ENCODE results near the gene KIR2DL3.
"Not testable (repeated sequence)": the region's sequence is repeated elsewhere in the genome, so short reads cannot be mapped to it uniquely, and the experiment has no call there.

The KIR2DL3 gene

GRCh38 chr19:54709956-54710355 lies 28.4 kb upstream of the KIR2DL3 start:
- not testable (repeated sequence) for H3K79me2 ChIP-seq (ENCODE audit: control insufficient read depth, insufficient read depth, low read length, unreplicated experiment); H3K4me3 ChIP-seq (ENCODE audit: low read depth, low read length); H3K4me1 ChIP-seq (ENCODE audit: control insufficient read depth, insufficient read depth, low read length, unreplicated experiment); H3K36me3 ChIP-seq (ENCODE audit: insufficient read depth, low read length); H2AFZ ChIP-seq (ENCODE audit: low read length, unreplicated experiment); H3K27me3 ChIP-seq (ENCODE audit: insufficient read depth, low read length); H3K27ac ChIP-seq (ENCODE audit: low read depth, low read length)

GRCh38 chr19:54724142-54724541 lies 14.2 kb upstream of the KIR2DL3 start, which contains the start of gene KIR3DL3:
KIR3DL3 (plus strand) TSS chr19:54724442; CDS start chr19:54724497, 55 bp downstream.
- no peak within 1 kb of the TSS for H3K27ac ChIP-seq (ENCODE audit: low read depth, low read length)
- no peaks in the 10 kb centered on the region for H3K4me1 ChIP-seq (ENCODE audit: control insufficient read depth, insufficient read depth, low read length, unreplicated experiment)
- H3K36me3 ChIP-seq (ENCODE audit: insufficient read depth, low read length): no peaks in the 10 kb centered on the region
- no peaks in the 10 kb centered on the region for H3K27me3 ChIP-seq (ENCODE audit: insufficient read depth, low read length)
- no peak within 1 kb of the TSS for H2AFZ ChIP-seq (ENCODE audit: low read length, unreplicated experiment)
- no peak within 1 kb of the TSS for H3K4me3 ChIP-seq (ENCODE audit: low read depth, low read length)
- no peaks in the 10 kb centered on the region for H3K79me2 ChIP-seq (ENCODE audit: control insufficient read depth, insufficient read depth, low read length, unreplicated experiment)

GRCh38 chr19:54724644-54725043 lies 13.7 kb upstream of the KIR2DL3 start:
- no peak overlapping the region for H3K27ac ChIP-seq (ENCODE audit: low read depth, low read length)
- H3K36me3 ChIP-seq (ENCODE audit: insufficient read depth, low read length): no peaks in the 10 kb centered on the region
- H2AFZ ChIP-seq (ENCODE audit: low read length, unreplicated experiment): no peak overlapping the region
- H3K27me3 ChIP-seq (ENCODE audit: insufficient read depth, low read length): no peaks in the 10 kb centered on the region
- no peak overlapping the region for H3K4me3 ChIP-seq (ENCODE audit: low read depth, low read length)
- no peaks in the 10 kb centered on the region for H3K4me1 ChIP-seq (ENCODE audit: control insufficient read depth, insufficient read depth, low read length, unreplicated experiment)
- H3K79me2 ChIP-seq (ENCODE audit: control insufficient read depth, insufficient read depth, low read length, unreplicated experiment): no peaks in the 10 kb centered on the region

- Histone ChIP-seq H2AFZ (ENCODE audit: low read length, unreplicated experiment) (no peak overlapping the region), H3K36me3 (ENCODE audit: insufficient read depth, low read length) (no peaks in the 10 kb centered on the region), H3K4me1 (ENCODE audit: control insufficient read depth, insufficient read depth, low read length, unreplicated experiment) (no peaks in the 10 kb centered on the region), H3K79me2 (ENCODE audit: control insufficient read depth, insufficient read depth, low read length, unreplicated experiment) (no peaks in the 10 kb centered on the region), H3K27ac (ENCODE audit: low read depth, low read length) (no peak overlapping the region), H3K27me3 (ENCODE audit: insufficient read depth, low read length) (no peaks in the 10 kb centered on the region), H3K4me3 (ENCODE audit: low read depth, low read length) (no peak overlapping the region)
Measured at GRCh38 chr19:54725321-54725720, 13.0 kb upstream of the KIR2DL3 start.

- Histone ChIP-seq H3K79me2 (ENCODE audit: control insufficient read depth, insufficient read depth, low read length, unreplicated experiment) (no peaks in the 10 kb centered on the region), H3K27me3 (ENCODE audit: insufficient read depth, low read length) (no peaks in the 10 kb centered on the region), H3K4me1 (ENCODE audit: control insufficient read depth, insufficient read depth, low read length, unreplicated experiment) (no peaks in the 10 kb centered on the region), H2AFZ (ENCODE audit: low read length, unreplicated experiment) (no peak overlapping the region), H3K27ac (ENCODE audit: low read depth, low read length) (no peak overlapping the region), H3K4me3 (ENCODE audit: low read depth, low read length) (no peak overlapping the region), H3K36me3 (ENCODE audit: insufficient read depth, low read length) (no peaks in the 10 kb centered on the region)
Measured at GRCh38 chr19:54727562-54727961, 10.8 kb upstream of the KIR2DL3 start.

- Histone ChIP-seq H3K27me3 (ENCODE audit: insufficient read depth, low read length) (no peaks in the 10 kb centered on the region), H3K4me3 (ENCODE audit: low read depth, low read length) (no peak overlapping the region), H3K4me1 (ENCODE audit: control insufficient read depth, insufficient read depth, low read length, unreplicated experiment) (no peaks in the 10 kb centered on the region), H2AFZ (ENCODE audit: low read length, unreplicated experiment) (no peak overlapping the region), H3K36me3 (ENCODE audit: insufficient read depth, low read length) (no peaks in the 10 kb centered on the region), H3K79me2 (ENCODE audit: control insufficient read depth, insufficient read depth, low read length, unreplicated experiment) (no peaks in the 10 kb centered on the region), H3K27ac (ENCODE audit: low read depth, low read length) (no peak overlapping the region)
Measured at GRCh38 chr19:54728167-54728566, 10.1 kb upstream of the KIR2DL3 start.

GRCh38 chr19:54729416-54730188 lies 8.7 kb upstream of the KIR2DL3 start:
- Histone ChIP-seq H3K79me2 (ENCODE audit: control insufficient read depth, insufficient read depth, low read length, unreplicated experiment) (no peaks in the 10 kb centered on the region), H2AFZ (ENCODE audit: low read length, unreplicated experiment) (no peak overlapping the region), H3K4me1 (ENCODE audit: control insufficient read depth, insufficient read depth, low read length, unreplicated experiment) (no peaks in the 10 kb centered on the region), H3K36me3 (ENCODE audit: insufficient read depth, low read length) (no peaks in the 10 kb centered on the region), H3K27ac (ENCODE audit: low read depth, low read length) (no peak overlapping the region), H3K27me3 (ENCODE audit: insufficient read depth, low read length) (no peaks in the 10 kb centered on the region), H3K4me3 (ENCODE audit: low read depth, low read length) (no peak overlapping the region)

GRCh38 chr19:54731191-54731590 lies 7.1 kb upstream of the KIR2DL3 start:
- no peaks in the 10 kb centered on the region for H3K79me2 ChIP-seq (ENCODE audit: control insufficient read depth, insufficient read depth, low read length, unreplicated experiment)
- no peak overlapping the region for H3K4me3 ChIP-seq (ENCODE audit: low read depth, low read length)
- no peak overlapping the region for H3K27ac ChIP-seq (ENCODE audit: low read depth, low read length)
- no peaks in the 10 kb centered on the region for H3K4me1 ChIP-seq (ENCODE audit: control insufficient read depth, insufficient read depth, low read length, unreplicated experiment)
- H2AFZ ChIP-seq (ENCODE audit: low read length, unreplicated experiment): no peak overlapping the region
- no peaks in the 10 kb centered on the region for H3K36me3 ChIP-seq (ENCODE audit: insufficient read depth, low read length)
- no peaks in the 10 kb centered on the region for H3K27me3 ChIP-seq (ENCODE audit: insufficient read depth, low read length)

GRCh38 chr19:54738715-54739114 lies 402 bp downstream of the KIR2DL3 start:
- no peak overlapping the region for H3K27ac ChIP-seq (ENCODE audit: low read depth, low read length)
- H2AFZ ChIP-seq (ENCODE audit: low read length, unreplicated experiment): no peak overlapping the region
- no peak overlapping the region for H3K4me3 ChIP-seq (ENCODE audit: low read depth, low read length)
- no peaks in the 10 kb centered on the region for H3K27me3 ChIP-seq (ENCODE audit: insufficient read depth, low read length)
- no peaks in the 10 kb centered on the region for H3K79me2 ChIP-seq (ENCODE audit: control insufficient read depth, insufficient read depth, low read length, unreplicated experiment)
- no peaks in the 10 kb centered on the region for H3K4me1 ChIP-seq (ENCODE audit: control insufficient read depth, insufficient read depth, low read length, unreplicated experiment)
- no peaks in the 10 kb centered on the region for H3K36me3 ChIP-seq (ENCODE audit: insufficient read depth, low read length)

- Histone ChIP-seq H3K79me2 (ENCODE audit: control insufficient read depth, insufficient read depth, low read length, unreplicated experiment) (no peaks in the 10 kb centered on the region), H3K27ac (ENCODE audit: low read depth, low read length) (no peak overlapping the region), H3K27me3 (ENCODE audit: insufficient read depth, low read length) (no peaks in the 10 kb centered on the region), H3K4me3 (ENCODE audit: low read depth, low read length) (no peak overlapping the region), H3K4me1 (ENCODE audit: control insufficient read depth, insufficient read depth, low read length, unreplicated experiment) (no peaks in the 10 kb centered on the region), H2AFZ (ENCODE audit: low read length, unreplicated experiment) (no peak overlapping the region), H3K36me3 (ENCODE audit: insufficient read depth, low read length) (no peaks in the 10 kb centered on the region)
Measured at GRCh38 chr19:54739587-54740497, 1.5 kb downstream of the KIR2DL3 start.

- not testable (repeated sequence) for H3K27ac ChIP-seq (ENCODE audit: low read depth, low read length); H3K36me3 ChIP-seq (ENCODE audit: insufficient read depth, low read length); H2AFZ ChIP-seq (ENCODE audit: low read length, unreplicated experiment); H3K4me3 ChIP-seq (ENCODE audit: low read depth, low read length); H3K27me3 ChIP-seq (ENCODE audit: insufficient read depth, low read length); H3K4me1 ChIP-seq (ENCODE audit: control insufficient read depth, insufficient read depth, low read length, unreplicated experiment); H3K79me2 ChIP-seq (ENCODE audit: control insufficient read depth, insufficient read depth, low read length, unreplicated experiment)
Measured at GRCh38 chr19:54741950-54742349, 3.6 kb downstream of the KIR2DL3 start.

Data from ACC112 (cell line).